GM12891 (cell line): ENCODE data around the gene NUFIP2.

ENCODE experiments used
- POLR2A ChIP-seq: IDR thresholded peaks from 2 replicates; pipeline ENCODE4 v1.6.1; 2011; ENCODE audit warnings: low read depth, low read length, control low read depth
- POLR2AphosphoS5 ChIP-seq: IDR thresholded peaks from 2 replicates; pipeline ENCODE4 v1.6.1; 2011; ENCODE audit warnings: low read depth, low read length, control low read depth
- SPI1 ChIP-seq: IDR thresholded peaks from 2 replicates; pipeline ENCODE4 v1.6.1; 2011; ENCODE audit warnings: low read depth, low read length, control low read depth
- TAF1 ChIP-seq: IDR thresholded peaks from 2 replicates; pipeline ENCODE4 v1.6.1; 2011; ENCODE audit warnings: low read depth, low read length, control low read depth

- TF ChIP-seq POLR2A: no peak
- TF ChIP-seq POLR2AphosphoS5: no peak
- TF ChIP-seq SPI1: no peak
- no peak for TF ChIP-seq TAF1
These were observed 81.2 kb downstream of the NUFIP2 start for GRCh38 chr17:29212681-29213121.
